BE2C (cell line): Measurements from ENCODE around the gene STRBP.

Source experiments
- DNase-seq: peaks from one replicate; pipeline ENCODE4 v3.0.0-alpha.2; 2020
- H3K27me3 ChIP-seq: fragments of 250-450 bp; sonication (Bioruptor Pico); 2 replicates; pipeline ENCODE4 v1.5.1; 2020; ENCODE audit warnings: mild to moderate bottlenecking
- H3K36me3 ChIP-seq: fragments of 250-450 bp; sonication (Bioruptor Pico); 2 replicates; pipeline ENCODE4 v1.5.1; 2020; ENCODE audit warnings: mild to moderate bottlenecking
- H3K4me1 ChIP-seq: fragments of 250-450 bp; sonication (Bioruptor Pico); 2 replicates; pipeline ENCODE4 v1.5.1; 2020
- H3K4me3 ChIP-seq: 2 replicates; pipeline ENCODE4 v1.5.1; 2011; ENCODE audit warnings: low read depth, low read length
- H3K9me3 ChIP-seq: fragments of 250-450 bp; sonication (Bioruptor Pico); 2 replicates; pipeline ENCODE4 v1.5.1; 2020
- TF ChIP-seq, protein P1 (sequence below): IDR thresholded peaks from 2 replicates; pipeline ENCODE4 v1.5.1; 2012; ENCODE audit warnings: mild to moderate bottlenecking, low read depth, low read length

The STRBP gene

GRCh38 chr9:123132696-123133095, 135.7 kb downstream of the STRBP start:
- Histone ChIP-seq H3K4me1 (no peaks in the 10 kb centered on the region), H3K4me3 (no peak overlapping the region), H3K9me3 (no peaks in the 10 kb centered on the region), H3K36me3 (peaks cover 8% of the 10 kb centered on the region), H3K27me3 (no peaks in the 10 kb centered on the region)
- no peak for DNase-seq
- TF ChIP-seq, protein P1, sequence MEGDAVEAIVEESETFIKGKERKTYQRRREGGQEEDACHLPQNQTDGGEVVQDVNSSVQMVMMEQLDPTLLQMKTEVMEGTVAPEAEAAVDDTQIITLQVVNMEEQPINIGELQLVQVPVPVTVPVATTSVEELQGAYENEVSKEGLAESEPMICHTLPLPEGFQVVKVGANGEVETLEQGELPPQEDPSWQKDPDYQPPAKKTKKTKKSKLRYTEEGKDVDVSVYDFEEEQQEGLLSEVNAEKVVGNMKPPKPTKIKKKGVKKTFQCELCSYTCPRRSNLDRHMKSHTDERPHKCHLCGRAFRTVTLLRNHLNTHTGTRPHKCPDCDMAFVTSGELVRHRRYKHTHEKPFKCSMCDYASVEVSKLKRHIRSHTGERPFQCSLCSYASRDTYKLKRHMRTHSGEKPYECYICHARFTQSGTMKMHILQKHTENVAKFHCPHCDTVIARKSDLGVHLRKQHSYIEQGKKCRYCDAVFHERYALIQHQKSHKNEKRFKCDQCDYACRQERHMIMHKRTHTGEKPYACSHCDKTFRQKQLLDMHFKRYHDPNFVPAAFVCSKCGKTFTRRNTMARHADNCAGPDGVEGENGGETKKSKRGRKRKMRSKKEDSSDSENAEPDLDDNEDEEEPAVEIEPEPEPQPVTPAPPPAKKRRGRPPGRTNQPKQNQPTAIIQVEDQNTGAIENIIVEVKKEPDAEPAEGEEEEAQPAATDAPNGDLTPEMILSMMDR: no peak

- Histone ChIP-seq H3K9me3 (no peaks in the 10 kb centered on the region), H3K4me3 (no peak overlapping the region), H3K27me3 (no peaks in the 10 kb centered on the region), H3K36me3 (peaks cover 8% of the 10 kb centered on the region), H3K4me1 (no peaks in the 10 kb centered on the region)
- no peak for DNase-seq
- TF ChIP-seq, protein P1: no peak
These were observed 136.4 kb downstream of the STRBP start for GRCh38 chr9:123131993-123132392.

- Histone ChIP-seq H3K4me3 (no peak overlapping the region), H3K9me3 (no peaks in the 10 kb centered on the region), H3K36me3 (peaks cover 8% of the 10 kb centered on the region), H3K4me1 (no peaks in the 10 kb centered on the region), H3K27me3 (no peaks in the 10 kb centered on the region)
- DNase-seq: no peak
- TF ChIP-seq, protein P1: no peak
These were observed 137.1 kb downstream of the STRBP start for GRCh38 chr9:123131258-123131657.

- TF ChIP-seq, protein P1: no peak
- H3K36me3 ChIP-seq: peaks cover 4% of the 10 kb centered on the region
- no peak for DNase-seq
These were observed 139.0 kb downstream of the STRBP start for GRCh38 chr9:123129423-123129822.

DNA sequence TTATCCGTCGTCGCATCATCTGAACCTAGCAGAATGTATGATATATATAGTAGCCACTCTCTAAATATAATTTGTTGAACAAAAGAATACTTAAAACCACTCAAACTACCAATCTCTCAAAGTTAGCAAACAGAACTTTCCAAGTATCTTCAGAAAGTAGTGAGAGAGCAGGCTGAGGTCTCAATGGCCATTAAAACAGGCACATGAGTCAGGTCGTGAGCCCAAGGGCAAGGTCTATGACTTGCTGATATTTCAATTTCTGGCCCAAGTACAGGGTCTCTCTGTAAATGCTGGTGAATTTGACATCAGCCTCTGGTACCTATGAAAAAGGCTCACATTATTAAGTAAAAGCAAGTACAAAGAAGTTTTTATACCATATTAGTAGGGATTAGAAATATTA, 139.8 kb downstream of the STRBP start:
- H3K9me3 ChIP-seq: no peaks in the 10 kb centered on the region
- no peaks in the 10 kb centered on the region for H3K27me3 ChIP-seq
- no peak overlapping the region for H3K4me3 ChIP-seq
- TF ChIP-seq, protein P1: no peak
- no peaks in the 10 kb centered on the region for H3K4me1 ChIP-seq
- H3K36me3 ChIP-seq: peaks cover 4% of the 10 kb centered on the region
- DNase-seq: no peak

More at GRCh38 chr9:123129423-123129822, 139.0 kb downstream of the STRBP start:
- Histone ChIP-seq H3K4me1 (no peaks in the 10 kb centered on the region), H3K9me3 (no peaks in the 10 kb centered on the region), H3K27me3 (no peaks in the 10 kb centered on the region), H3K4me3 (no peak overlapping the region)

- H3K4me1 ChIP-seq: no peaks in the 10 kb centered on the region
- no peaks in the 10 kb centered on the region for H3K9me3 ChIP-seq
- no peak overlapping the region for H3K4me3 ChIP-seq
- TF ChIP-seq, protein P1: no peak
- H3K27me3 ChIP-seq: no peaks in the 10 kb centered on the region
- H3K36me3 ChIP-seq: peaks cover 3% of the 10 kb centered on the region
- DNase-seq: no peak
These were observed 140.8 kb downstream of the STRBP start for GRCh38 chr9:123127512-123128075.
